Fibroblast of the aortic adventitia (primary cell): Measurements from ENCODE around the gene PLPPR3. TPM values are rescaled to one million over a fixed set of nuclear protein-coding genes. Genes with fewer than 3 reads are reported as not detected.

Source experiments
- DNase-seq: peaks from one replicate; pipeline ENCODE4 v3.0.0-alpha.2; 2010; ENCODE audit warnings: low read depth
- H3K4me3 ChIP-seq: 2 replicates; pipeline ENCODE4 v1.5.1; 2011; ENCODE audit warnings: low read depth, mild to moderate bottlenecking, control low read depth, low read length, moderate library complexity
- CTCF ChIP-seq: IDR thresholded peaks from 2 replicates; pipeline ENCODE4 v1.5.1; 2011; ENCODE audit warnings: mild to moderate bottlenecking, low read length, control low read depth, inconsistent platforms; ENCODE audit not compliant: insufficient read depth
- total RNA-seq: library from RNA; depleted of rRNA; stranded (reverse); fragments of >200 nt; gene quantifications from 2 replicates; pipeline ENCODE4 v1.2.3, GENCODE V29; 2012; ENCODE audit warnings: low replicate concordance

The PLPPR3 gene
- total RNA-seq, 1 donor, result 0.18 TPM

- peak; percentile 2 for TF ChIP-seq CTCF
- peak within 1 kb of the TSS; percentile 83 for H3K4me3 ChIP-seq
Measured at GRCh38 chr19:796692-797527, 24.8 kb downstream of the PLPPR3 start, which contains the start of gene PTBP1. TSS of gene PTBP1 (plus strand) at chr19:797452. CDS start at chr19:797498, 46 bp downstream.

GRCh38 chr19:795691-796581 is 25.8 kb downstream of the PLPPR3 start:
- H3K4me3 ChIP-seq, result peak overlapping the region; percentile 70
- no peak for DNase-seq
- TF ChIP-seq CTCF, result no peak

More at GRCh38 chr19:796692-797527, 24.8 kb downstream of the PLPPR3 start, which contains the start of gene PTBP1:
- peak; percentile 100 for DNase-seq

- TF ChIP-seq CTCF, result no peak
- DNase-seq, result peak; percentile 52
Measured at GRCh38 chr19:795073-795611, 26.6 kb downstream of the PLPPR3 start.

GRCh38 chr19:793806-794205 is 27.9 kb downstream of the PLPPR3 start:
- no peak for TF ChIP-seq CTCF
- no peak overlapping the region for H3K4me3 ChIP-seq
- no peak for DNase-seq

More at GRCh38 chr19:795073-795611, 26.6 kb downstream of the PLPPR3 start:
- no peak overlapping the region for H3K4me3 ChIP-seq

GRCh38 chr19:792306-792885 is 29.4 kb downstream of the PLPPR3 start:
- TF ChIP-seq CTCF, result no peak
- DNase-seq, result no peak
- no peak overlapping the region for H3K4me3 ChIP-seq
